ENCODE data around the gene POLR2E. TPM values are rescaled to one million over a fixed set of nuclear protein-coding genes. Genes with fewer than 3 reads are reported as not detected.

POLR2E gene
- total and polyA plus RNA-seq, 2 of the 13 experiments (the other 11 are each of a cell fraction or from before 2014, with no cell fraction given) = 140 to 272 TPM

DNA sequence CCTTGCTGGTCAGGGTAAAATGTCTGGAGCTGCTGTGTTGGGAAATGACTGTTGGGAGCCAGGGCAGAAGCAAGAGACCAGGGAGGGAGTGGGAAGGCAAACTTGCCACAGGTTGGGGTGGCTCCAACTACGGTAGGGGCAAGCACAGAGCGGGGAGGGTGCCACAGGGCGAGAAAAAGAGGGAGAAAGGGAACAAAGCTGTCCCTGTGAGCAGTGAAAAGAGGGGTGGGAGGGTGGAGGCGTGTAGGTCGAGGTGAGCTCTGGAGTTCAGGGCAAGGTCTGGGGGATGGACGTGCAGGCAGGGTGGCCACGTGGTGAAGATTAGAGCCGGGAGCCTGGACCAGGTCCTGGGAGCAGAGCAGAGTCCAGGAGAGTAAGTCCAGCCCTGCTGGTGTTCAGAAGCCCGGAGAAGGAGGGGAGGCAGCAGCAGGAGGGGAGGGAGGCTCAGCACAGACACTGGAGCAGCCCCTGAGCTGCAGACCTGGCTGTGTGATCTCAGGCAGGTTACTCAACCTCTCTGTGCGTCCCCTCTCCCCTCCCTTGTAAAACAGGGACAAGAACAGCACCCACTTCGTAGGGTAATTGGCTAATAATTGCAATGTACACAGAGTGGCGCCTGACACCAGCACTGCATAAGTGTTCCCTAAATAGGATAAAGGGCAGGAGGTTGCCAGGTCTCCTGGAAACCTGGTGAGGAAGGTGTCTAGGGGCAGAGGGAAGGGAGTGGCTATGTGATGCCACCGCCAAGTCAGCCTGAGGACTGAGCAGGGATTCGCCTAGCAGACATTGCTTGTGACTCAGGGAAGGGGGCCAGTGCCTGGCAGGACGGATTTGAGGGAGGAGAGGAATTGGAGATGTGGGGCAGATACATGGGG lies 3.2 kb upstream of the POLR2E start (continued):
- TF ChIP-seq ZNF704 (CRISPR knock-in tag; IDR thresholded peaks at IDR 0.05; ENCODE audit: borderline replicate concordance) (no peak), ATF6 (CRISPR knock-in tag; conservative IDR thresholded peaks at IDR 0.05) (no peak), ZNF264 (CRISPR knock-in tag; IDR thresholded peaks at IDR 0.05) (no peak), RXRB (CRISPR knock-in tag; IDR thresholded peaks at IDR 0.05; ENCODE audit: borderline replicate concordance) (peak; percentile 54; the same call in 1 of the 2 replicates), JUND (CRISPR knock-in tag; IDR thresholded peaks at IDR 0.05) (no peak), CREB3 (CRISPR knock-in tag; IDR thresholded peaks at IDR 0.05) (no peak), NR2F2 (IDR thresholded peaks at IDR 0.05; ENCODE audit: borderline replicate concordance, low read depth) (no peak), TAF15 (IDR thresholded peaks at IDR 0.05; ENCODE audit: low read depth, low read length, poor library complexity, severe bottlenecking) (no peak), NCOA5 (CRISPR knock-in tag; IDR thresholded peaks at IDR 0.05) (no peak), RAD21 (CRISPR knock-in tag; IDR thresholded peaks at IDR 0.05) (peak; percentile 54; the same call in 1 of the 2 replicates), ZNF703 (CRISPR knock-in tag; IDR thresholded peaks at IDR 0.05; ENCODE audit: borderline replicate concordance) (no peak), NFE2L1 (CRISPR knock-in tag; IDR thresholded peaks at IDR 0.05; ENCODE audit: borderline replicate concordance) (no peak), POLR2A (IDR thresholded peaks at IDR 0.05; ENCODE audit: insufficient read depth in 1 of 2, low read depth in 2 of 2, low read length in 2 of 2) (peak; percentile 67 to 71; a peak in 3 of 4 replicates), PCBP1 (IDR thresholded peaks at IDR 0.05; ENCODE audit: borderline replicate concordance, low read depth, low read length) (0 out of 2 replicates have a peak, but pooled peaks have one; percentile 43), KDM4B (CRISPR knock-in tag; IDR thresholded peaks at IDR 0.05) (no peak), RFXAP (CRISPR knock-in tag; IDR thresholded peaks at IDR 0.05; ENCODE audit: borderline replicate concordance) (no peak), FOXK1 (CRISPR knock-in tag; IDR thresholded peaks at IDR 0.05; ENCODE audit: borderline replicate concordance, low read depth) (no peak), SNAPC2 (CRISPR knock-in tag; IDR thresholded peaks at IDR 0.05) (peak; percentile 89; the same call in 1 of the 2 replicates), ZNF7 (CRISPR knock-in tag; IDR thresholded peaks at IDR 0.05) (no peak), ARNT (IDR thresholded peaks at IDR 0.05) (no peak), ZNF615 (CRISPR knock-in tag; IDR thresholded peaks at IDR 0.05; ENCODE audit: borderline replicate concordance) (no peak), ATF5 (CRISPR knock-in tag; IDR thresholded peaks at IDR 0.05; ENCODE audit: low read depth) (no peak), BCLAF1 (IDR thresholded peaks at IDR 0.05) (no peak)
